Measurements from ENCODE around the gene OR10G7.

DNA sequence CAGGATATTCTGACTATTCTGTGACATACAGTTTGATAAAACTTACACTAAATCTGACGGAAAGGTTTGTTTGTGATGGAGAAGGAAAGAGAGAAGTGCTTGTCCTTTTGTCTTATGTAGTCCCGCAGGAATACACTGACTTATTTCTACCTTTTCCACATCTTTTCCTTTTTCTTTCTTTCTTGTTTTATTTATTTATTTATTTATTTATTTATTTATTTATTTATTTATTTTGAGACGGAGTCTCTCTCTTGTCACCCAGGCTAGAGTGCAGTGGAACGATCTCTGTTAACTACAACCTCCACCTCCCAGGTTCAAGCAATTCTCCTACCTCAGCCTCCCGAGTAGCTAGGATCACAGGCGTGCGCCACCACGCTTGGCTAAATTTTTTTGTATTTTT, 31.0 kb upstream of the OR10G7 start:
- TF ChIP-seq, protein P1, sequence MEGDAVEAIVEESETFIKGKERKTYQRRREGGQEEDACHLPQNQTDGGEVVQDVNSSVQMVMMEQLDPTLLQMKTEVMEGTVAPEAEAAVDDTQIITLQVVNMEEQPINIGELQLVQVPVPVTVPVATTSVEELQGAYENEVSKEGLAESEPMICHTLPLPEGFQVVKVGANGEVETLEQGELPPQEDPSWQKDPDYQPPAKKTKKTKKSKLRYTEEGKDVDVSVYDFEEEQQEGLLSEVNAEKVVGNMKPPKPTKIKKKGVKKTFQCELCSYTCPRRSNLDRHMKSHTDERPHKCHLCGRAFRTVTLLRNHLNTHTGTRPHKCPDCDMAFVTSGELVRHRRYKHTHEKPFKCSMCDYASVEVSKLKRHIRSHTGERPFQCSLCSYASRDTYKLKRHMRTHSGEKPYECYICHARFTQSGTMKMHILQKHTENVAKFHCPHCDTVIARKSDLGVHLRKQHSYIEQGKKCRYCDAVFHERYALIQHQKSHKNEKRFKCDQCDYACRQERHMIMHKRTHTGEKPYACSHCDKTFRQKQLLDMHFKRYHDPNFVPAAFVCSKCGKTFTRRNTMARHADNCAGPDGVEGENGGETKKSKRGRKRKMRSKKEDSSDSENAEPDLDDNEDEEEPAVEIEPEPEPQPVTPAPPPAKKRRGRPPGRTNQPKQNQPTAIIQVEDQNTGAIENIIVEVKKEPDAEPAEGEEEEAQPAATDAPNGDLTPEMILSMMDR (IDR thresholded peaks at IDR 0.05), result no peak
- TF ChIP-seq POLR2A (IDR thresholded peaks at IDR 0.05) (no peak), EP300 (IDR thresholded peaks at IDR 0.05) (no peak)

Measured in upper lobe of left lung (tissue), 4 donors.